Loucy (cell line): ENCODE measurements around the gene IGFBP3.

ENCODE experiments used
- H2AFZ ChIP-seq: fragments of 200-600 bp; sonication (generic); 2 replicates; pipeline ENCODE4 v1.6.0; 2016; ENCODE audit warnings: antibody characterized with exemption, mild to moderate bottlenecking, low read length, moderate library complexity
- H3F3A ChIP-seq: fragments of 200-600 bp; 2 replicates; pipeline ENCODE4 v1.6.0; 2016; ENCODE audit warnings: antibody characterized with exemption, low read depth, mild to moderate bottlenecking
- H3K27me3 ChIP-seq: fragments of 200-600 bp; sonication (generic); 2 replicates; pipeline ENCODE4 v1.6.1; 2014; ENCODE audit warnings: low read length, mild to moderate bottlenecking; ENCODE audit not compliant: insufficient read depth, poor library complexity, severe bottlenecking
- H3K36me3 ChIP-seq: fragments of 200-600 bp; sonication (generic); 2 replicates; pipeline ENCODE4 v1.6.1; 2016; ENCODE audit warnings: low read length; ENCODE audit not compliant: insufficient read depth
- H3K4me1 ChIP-seq: fragments of 200-600 bp; sonication (generic); 2 replicates; pipeline ENCODE4 v1.5.1; 2014; ENCODE audit warnings: low read length, mild to moderate bottlenecking; ENCODE audit not compliant: insufficient read depth, poor library complexity, severe bottlenecking
- H3K4me2 ChIP-seq: fragments of 200-600 bp; sonication (generic); 2 replicates; pipeline ENCODE4 v1.6.0; 2014; ENCODE audit warnings: antibody characterized with exemption, low read length, low read depth, mild to moderate bottlenecking; ENCODE audit not compliant: poor library complexity, severe bottlenecking
- H3K4me3 ChIP-seq: fragments of 200-600 bp; sonication (generic); 2 replicates; pipeline ENCODE4 v1.5.1; 2014; ENCODE audit warnings: low read length, mild to moderate bottlenecking, mixed read lengths; ENCODE audit not compliant: poor library complexity, severe bottlenecking
- H3K79me2 ChIP-seq: fragments of 200-600 bp; sonication (generic); 2 replicates; pipeline ENCODE4 v1.6.1; 2014; ENCODE audit warnings: low read length; ENCODE audit not compliant: insufficient read depth
- H3K9ac ChIP-seq: fragments of 200-600 bp; sonication (generic); 2 replicates; pipeline ENCODE4 v1.6.0; 2014; ENCODE audit warnings: mild to moderate bottlenecking, low read depth, low read length, moderate library complexity; ENCODE audit not compliant: poor library complexity, severe bottlenecking
- H3K9me2 ChIP-seq: fragments of 200-600 bp; sonication (generic); replicated peaks from 2 replicates; pipeline ENCODE4 v1.6.1; 2016; ENCODE audit warnings: low read depth, low read length, mixed read lengths
- H3K9me3 ChIP-seq: fragments of 200-600 bp; sonication (generic); 2 replicates; pipeline ENCODE4 v1.6.1; 2014; ENCODE audit warnings: mild to moderate bottlenecking, antibody characterized with exemption, low read length, low read depth; ENCODE audit not compliant: insufficient read depth
- H4K20me1 ChIP-seq: fragments of 200-600 bp; sonication (generic); 2 replicates; pipeline ENCODE4 v1.6.0; 2014; ENCODE audit warnings: antibody characterized with exemption, low read length, mild to moderate bottlenecking; ENCODE audit not compliant: insufficient read depth, poor library complexity, severe bottlenecking
- CTCF ChIP-seq: fragments of 200-600 bp; sonication (generic); conservative IDR thresholded peaks from 2 replicates; pipeline ENCODE4 v1.5.1; 2014; ENCODE audit warnings: mild to moderate bottlenecking, antibody characterized with exemption, low read length
- EZH2phosphoT487 ChIP-seq: fragments of 200-600 bp; IDR thresholded peaks from 2 replicates; pipeline ENCODE4 v1.6.1; 2018; ENCODE audit warnings: antibody characterized with exemption, mild to moderate bottlenecking, moderate library complexity, borderline replicate concordance

The IGFBP3 gene

GRCh38 chr7:45863715-45864114 lies 57.4 kb downstream of the IGFBP3 start:
- no peaks in the 10 kb centered on the region for H3K9me2 ChIP-seq
- no peak for TF ChIP-seq CTCF
- TF ChIP-seq EZH2phosphoT487 = no peak

More at GRCh38 chr7:45863715-45864114, 57.4 kb downstream of the IGFBP3 start:
- Histone ChIP-seq H2AFZ (no peak overlapping the region), H3K4me2 (no peak overlapping the region), H3K79me2 (no peaks in the 10 kb centered on the region), H4K20me1 (no peaks in the 10 kb centered on the region), H3K9me3 (no peaks in the 10 kb centered on the region), H3F3A (no peaks in the 10 kb centered on the region), H3K9ac (no peak overlapping the region), H3K4me1 (no peaks in the 10 kb centered on the region), H3K27me3 (no peaks in the 10 kb centered on the region), H3K4me3 (no peak overlapping the region), H3K36me3 (no peaks in the 10 kb centered on the region)
